GM23338 (cell line): Measurements from ENCODE around the gene MDM4. TPM values are rescaled to one million over a fixed set of nuclear protein-coding genes. Genes with fewer than 3 reads are reported as not detected.

ENCODE experiments used
- ATAC-seq: fragments of 200-7000 bp; cut with Tn5 transposase; 3 replicates; pipeline ENCODE4 v1.9.1; 2020
- DNase-seq: peaks from one replicate; pipeline ENCODE4 v3.0.0-alpha.2; 2015; ENCODE audit warnings: low spot score
- H2AFZ ChIP-seq: fragments of 200-600 bp; sonication (generic); 2 replicates; pipeline ENCODE4 v1.8.0; 2016; ENCODE audit warnings: antibody characterized with exemption, mild to moderate bottlenecking, moderate library complexity
- H3F3A ChIP-seq: fragments of 200-600 bp; sonication (generic); replicated peaks from 2 replicates; pipeline ENCODE4 v1.8.0; 2017; ENCODE audit warnings: antibody characterized with exemption, mixed run types, low read depth
- H3K27ac ChIP-seq: fragments of 200-600 bp; sonication (generic); 2 replicates; pipeline ENCODE4 v1.6.1; 2016; ENCODE audit warnings: low read depth
- H3K27me3 ChIP-seq: fragments of 200-600 bp; sonication (generic); 2 replicates; pipeline ENCODE4 v1.8.0; 2016; ENCODE audit warnings: mild to moderate bottlenecking, mixed run types, moderate library complexity; ENCODE audit not compliant: insufficient read depth
- H3K36me3 ChIP-seq: fragments of 200-600 bp; sonication (generic); 2 replicates; pipeline ENCODE4 v1.8.0; 2016; ENCODE audit warnings: mild to moderate bottlenecking; ENCODE audit not compliant: insufficient read depth
- H3K4me1 ChIP-seq: fragments of 200-600 bp; sonication (generic); 2 replicates; pipeline ENCODE4 v1.8.0; 2016; ENCODE audit warnings: mild to moderate bottlenecking, moderate library complexity; ENCODE audit not compliant: insufficient read depth
- H3K4me2 ChIP-seq: fragments of 200-600 bp; sonication (generic); 2 replicates; pipeline ENCODE4 v1.7.1; 2017; ENCODE audit warnings: mixed run types
- H3K4me3 ChIP-seq: fragments of 200-600 bp; sonication (generic); 2 replicates; pipeline ENCODE4 v1.6.1; 2016; ENCODE audit warnings: mixed run types
- H3K79me2 ChIP-seq: fragments of 200-600 bp; sonication (generic); replicated peaks from 2 replicates; pipeline ENCODE4 v1.8.0; 2017; ENCODE audit warnings: mild to moderate bottlenecking; ENCODE audit not compliant: insufficient read depth
- H3K9me2 ChIP-seq: fragments of 200-600 bp; sonication (generic); 2 replicates; pipeline ENCODE4 v1.8.0; 2017; ENCODE audit not compliant: insufficient read depth
- H4K20me1 ChIP-seq: fragments of 200-600 bp; sonication (generic); replicated peaks from 2 replicates; pipeline ENCODE4 v1.8.0; 2017; ENCODE audit warnings: mild to moderate bottlenecking; ENCODE audit not compliant: insufficient read depth
- H3K27ac Mint-ChIP-seq: 2 replicates; pipeline ENCODE4 v1.8.0; 2020; ENCODE audit warnings: inconsistent platforms, mild to moderate bottlenecking, moderate library complexity, mixed read lengths
- H3K27me3 Mint-ChIP-seq: 3 replicates; pipeline ENCODE4 v1.8.0; 2022; ENCODE audit warnings: low read depth, mild to moderate bottlenecking, moderate library complexity, mixed read lengths, inconsistent platforms; ENCODE audit not compliant: insufficient read depth, poor library complexity
- H3K36me3 Mint-ChIP-seq: 3 replicates; pipeline ENCODE4 v1.8.0; 2021; ENCODE audit warnings: low read depth, mild to moderate bottlenecking, inconsistent platforms, moderate library complexity, mixed read lengths
- H3K4me1 Mint-ChIP-seq: 3 replicates; pipeline ENCODE4 v1.8.0; 2020; ENCODE audit warnings: mild to moderate bottlenecking, inconsistent platforms, mixed read lengths
- H3K4me3 Mint-ChIP-seq: 3 replicates; pipeline ENCODE4 v1.8.0; 2021; ENCODE audit warnings: moderate library complexity, mild to moderate bottlenecking, inconsistent platforms, mixed read lengths
- H3K9me3 Mint-ChIP-seq: 3 replicates; pipeline ENCODE4 v1.8.0; 2020; ENCODE audit warnings: moderate library complexity, mild to moderate bottlenecking, inconsistent platforms, mixed read lengths
- CREB1 ChIP-seq: fragments of 250-450 bp; sonication (Bioruptor Pico); IDR thresholded peaks from 2 replicates; pipeline ENCODE4 v1.5.0; 2020; ENCODE audit warnings: low read depth, mild to moderate bottlenecking, moderate library complexity
- EZH2 ChIP-seq: fragments of 200-600 bp; sonication (generic); IDR thresholded peaks from one replicate; pipeline ENCODE4 v1.8.0; 2017; ENCODE audit warnings: antibody characterized with exemption, mild to moderate bottlenecking, low read depth; ENCODE audit not compliant: unreplicated experiment
- POLR2AphosphoS5 ChIP-seq: IDR thresholded peaks from 2 replicates; pipeline ENCODE4 v1.6.1; 2016; ENCODE audit warnings: antibody characterized with exemption, low read depth
- REST ChIP-seq: IDR thresholded peaks from one replicate; pipeline ENCODE4 v1.6.1; 2018; ENCODE audit warnings: antibody characterized with exemption; ENCODE audit not compliant: unreplicated experiment
- STAT1 ChIP-seq: IDR thresholded peaks from one replicate; pipeline ENCODE4 v1.6.1; 2016; ENCODE audit warnings: antibody characterized with exemption; ENCODE audit not compliant: unreplicated experiment
- ZNF114 ChIP-seq: fragments of 250-450 bp; sonication (Bioruptor Pico); IDR thresholded peaks from 2 replicates; pipeline ENCODE4 v1.5.0; 2020; ENCODE audit warnings: mild to moderate bottlenecking, moderate library complexity
- ZNF331 ChIP-seq: fragments of 250-450 bp; sonication (Bioruptor Pico); IDR thresholded peaks from 2 replicates; pipeline ENCODE4 v1.5.0; 2020; ENCODE audit warnings: low read depth, mild to moderate bottlenecking, moderate library complexity
- ZNF462 ChIP-seq: fragments of 250-450 bp; sonication (Bioruptor Pico); IDR thresholded peaks from 2 replicates; pipeline ENCODE4 v1.5.0; 2020; ENCODE audit warnings: mild to moderate bottlenecking, moderate library complexity
- polyA plus RNA-seq: library from polyadenylated mRNA; unstranded; fragments of >200 nt; fragmentation: Nextera tagmentation; extraction: Ambion mirVana; gene quantifications from 2 replicates; pipeline ENCODE4 v1.2.1, GENCODE V29; 2016
- total RNA-seq: library from RNA; depleted of rRNA; stranded (reverse); fragments of >200 nt; shearing (Covaris generic); gene quantifications from 2 replicates; pipeline ENCODE4 v1.2.3, GENCODE V29; 2014

Gene MDM4
- total and polyA plus RNA-seq, 2 experiments from 2014 or later: 24.8 to 56.1 TPM

DNA sequence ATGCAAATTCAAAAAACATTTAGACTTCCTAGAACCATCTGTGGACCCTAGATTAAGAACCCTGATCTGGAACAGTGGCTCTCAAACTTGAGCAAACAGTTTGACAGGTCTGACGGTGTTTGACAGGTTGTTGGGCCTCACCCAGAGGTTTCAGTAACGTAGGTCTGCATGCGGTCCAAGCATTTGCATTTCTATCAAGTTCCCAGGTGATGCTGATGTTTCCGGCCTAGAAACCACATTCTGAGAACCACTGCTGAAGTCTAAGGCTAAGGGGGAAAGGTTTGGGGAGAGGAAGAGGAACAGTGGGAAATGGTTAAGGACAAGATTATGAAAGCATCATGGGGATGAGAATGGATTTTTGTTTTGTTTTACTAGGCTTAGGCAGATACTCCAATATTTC is 48.6 kb downstream of the MDM4 start:
- Mint-ChIP-seq H3K4me3 (no peak overlapping the region; the same call in 2 of the 3 replicates), H3K27me3 (peaks cover 5% of the 10 kb centered on the region), H3K27ac (peak overlapping the region; percentile 17; the same call in 1 of the 2 replicates), H3K9me3 (no peaks in the 10 kb centered on the region; the same call in 2 of the 3 replicates), H3K4me1 (peaks cover 58% of the 10 kb centered on the region), H3K36me3 (no peaks in the 10 kb centered on the region; the same call in 2 of the 3 replicates)
- no peaks in the 10 kb centered on the region for H3K27me3 ChIP-seq
- no peak overlapping the region for H3K4me2 ChIP-seq
- no peak for TF ChIP-seq REST
- no peak for TF ChIP-seq ZNF331
- no peak for TF ChIP-seq CREB1
- TF ChIP-seq STAT1: no peak
- TF ChIP-seq ZNF462 (CRISPR knock-in tag): no peak
- TF ChIP-seq ZNF114 (CRISPR knock-in tag): no peak
- TF ChIP-seq POLR2AphosphoS5: no peak
- no peak for TF ChIP-seq EZH2
- H3F3A ChIP-seq: 0 out of 2 replicates have a peak, but pooled peaks cover 3% of the 10 kb centered on the region
- no peaks in the 10 kb centered on the region for H4K20me1 ChIP-seq
- no peak overlapping the region for H3K4me3 ChIP-seq
- no peak overlapping the region for H3K27ac ChIP-seq
- no peak overlapping the region for H2AFZ ChIP-seq
- H3K4me1 ChIP-seq: peaks cover 32% of the 10 kb centered on the region
- no peaks in the 10 kb centered on the region for H3K9me2 ChIP-seq
- H3K79me2 ChIP-seq: no peaks in the 10 kb centered on the region
- ATAC-seq (peak; percentile 13), DNase-seq (peak; percentile 64)
- H3K36me3 ChIP-seq: no peaks in the 10 kb centered on the region
